Spleen (tissue), 11 donors: Measurements from ENCODE around the gene CEP68. TPM values are rescaled to one million over a fixed set of nuclear protein-coding genes. Genes with fewer than 3 reads are reported as not detected.

Experiments used
- DNase-seq: peaks from one replicate; pipeline ENCODE4 v3.0.0-alpha.2; 2020
- H3K27ac ChIP-seq, 8 donors: fragments of 200-600 bp; sonication (generic) in 7 of 8; 1 replicate in 4 of 8; 2 replicates in 4 of 8; pipeline versions ENCODE4 v1.5.0 to v1.8.0; 2016 to 2021; ENCODE audit warnings: inconsistent platforms in 4 of 8, mild to moderate bottlenecking in 4 of 8, moderate library complexity in 1 of 8
- H3K27me3 ChIP-seq, 7 donors: fragments of 200-600 bp; sonication (generic) in 6 of 7; replicated peaks in 1 of 7; 1 replicate in 4 of 7; 2 replicates in 3 of 7; pipeline versions ENCODE4 v1.5.0 to v1.8.0; 2016 to 2021; ENCODE audit warnings: inconsistent platforms in 3 of 7, mild to moderate bottlenecking in 1 of 7
- H3K36me3 ChIP-seq, 6 donors: fragments of 200-600 bp; sonication (generic) in 5 of 6; 1 replicate in 4 of 6; 2 replicates in 2 of 6; pipeline versions ENCODE4 v1.5.0 to v1.8.0; 2016 to 2021; ENCODE audit warnings: inconsistent platforms in 2 of 6
- H3K4me1 ChIP-seq, 6 donors: fragments of 200-600 bp; sonication (generic) in 5 of 6; 1 replicate in 3 of 6; 2 replicates in 3 of 6; pipeline versions ENCODE4 v1.5.0 to v1.8.0; 2016 to 2021; ENCODE audit warnings: inconsistent platforms in 3 of 6
- H3K4me3 ChIP-seq, 8 donors: fragments of 200-600 bp; sonication (generic) in 7 of 8; 1 replicate in 4 of 8; 2 replicates in 4 of 8; pipeline versions ENCODE4 v1.5.0 to v1.8.0; 2016 to 2021; ENCODE audit warnings: inconsistent platforms in 4 of 8, mild to moderate bottlenecking in 4 of 8, moderate library complexity in 2 of 8
- H3K9me3 ChIP-seq, 8 donors: fragments of 200-600 bp; sonication (generic) in 7 of 8; 1 replicate in 4 of 8; 2 replicates in 4 of 8; pipeline versions ENCODE4 v1.5.0 to v1.8.0; 2016 to 2021; ENCODE audit warnings: inconsistent platforms in 4 of 8
- CTCF ChIP-seq, 11 experiments: fragments of 200-600 bp in 7 of 11; fragments of 450-650 bp in 4 of 11; sonication (generic) in 4 of 11; IDR thresholded peaks in 8 of 11; conservative IDR thresholded peaks in 3 of 11; 1 replicate in 7 of 11; 2 replicates in 4 of 11; pipeline versions ENCODE4 v1.4.0 to v1.8.0; 2016 to 2021; ENCODE audit warnings: antibody characterized with exemption in 11 of 11, inconsistent platforms in 4 of 11, mild to moderate bottlenecking in 1 of 11
- POLR2A ChIP-seq, 3 donors: fragments of 450-650 bp; IDR thresholded peaks; one replicate each; pipeline ENCODE4 v1.5.1; 2017; ENCODE audit warnings: antibody characterized with exemption in 3 of 3, mild to moderate bottlenecking in 1 of 3
- POLR2AphosphoS5 ChIP-seq, 3 donors: sonication (generic); formaldehyde crosslinking; IDR thresholded peaks; one replicate each; pipeline ENCODE4 v1.5.1; 2017; ENCODE audit warnings: antibody characterized with exemption in 3 of 3
- WGBS, 5 donors: extraction: QIAGEN DNeasy Blood & Tissue Kit in 3 of 5; methylation state at CpG; one replicate each; pipeline versions ENCODE4 v1.1.5 to v1.1.7; 2013 to 2018; 5-methylcytosine and 5-hydroxymethylcytosine counted together
- intact Hi-C: fragments of 100-400 bp; cut with DNase I; formaldehyde crosslinking; loops from one replicate; pipeline ENCODE4 v1.15.0; 2023; ENCODE audit warnings: low total_unique reads
- polyA plus RNA-seq, 3 donors: library from polyadenylated mRNA; stranded (reverse); fragments of 200-250 nt; gene quantifications; one replicate each; pipeline ENCODE4 v1.2.1, GENCODE V29; 2013
- total RNA-seq, 7 donors: library from RNA; depleted of rRNA in 3 of 7; stranded (reverse); fragments of >200 nt in 3 of 7; fragmentation: NEBNext Ultra II Directional in 4 of 7; extraction: Animal tissue kit (Norgen Biotek cat#: 25700) in 4 of 7; gene quantifications; one replicate each; pipeline versions ENCODE4 v1.1.0 to v1.2.1, GENCODE V29; 2016 to 2021
- donor health status: healthy with polysubstance abuse.
- donor health status: DM: no; HTN: no; CAD: no; lungs with moderate emphysema.
- donor health status: DM: no; HTN: no; CAD: no.
- donor health status: Bipolar disorder and iron deficiency.
- donor health status: healthy.
- donor health status: DM: no; HTN: no; CAD: no.
- donor health status: DM: yes; HTN: yes; CAD: no.

CEP68 gene
- total and polyA plus RNA-seq, 10 donors, result 5.2 to 26.7 (median 19.5) TPM

DNA sequence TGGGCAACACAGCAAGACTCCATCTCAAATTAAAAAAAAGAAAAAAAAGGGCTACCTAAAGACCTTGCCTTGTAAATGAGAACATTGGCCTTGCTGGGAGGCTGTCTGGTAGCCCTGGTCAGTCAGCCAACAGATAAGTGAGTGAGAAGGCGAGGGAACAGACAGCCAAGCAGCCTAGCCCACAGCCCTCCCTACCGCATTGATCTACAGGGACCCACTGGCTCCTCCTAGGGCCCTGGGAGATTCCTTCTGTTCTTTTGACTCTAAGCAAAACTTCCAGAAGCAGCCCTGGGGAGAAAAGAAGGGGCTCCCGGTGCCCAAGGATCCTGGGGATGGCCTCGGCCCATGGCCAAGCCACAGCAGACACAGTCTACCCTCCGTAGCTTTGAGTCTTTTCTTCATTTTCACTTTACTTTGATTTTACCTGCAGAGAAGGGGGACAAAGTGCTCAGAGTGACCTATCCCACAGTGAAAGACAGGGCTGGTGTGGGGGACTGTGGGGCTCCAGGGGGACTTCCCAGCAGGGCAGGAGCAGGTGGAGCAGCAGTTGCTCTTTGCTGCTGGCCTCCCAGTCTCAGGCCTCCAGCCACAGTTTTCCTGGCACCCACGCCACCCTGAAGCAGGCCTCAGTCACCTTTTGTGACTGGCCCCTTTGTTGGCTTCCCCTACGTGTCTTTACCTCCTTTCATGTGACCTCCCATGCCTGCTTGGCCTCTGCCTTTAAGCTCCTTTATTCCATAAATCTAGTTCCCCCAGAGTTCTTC, 5.1 kb downstream of the CEP68 start:
- Histone ChIP-seq H3K27ac (no peak overlapping the region), H3K27me3 (no peaks in the 10 kb centered on the region), H3K9me3 (no peaks in the 10 kb centered on the region), H3K4me1 (peaks cover 30 to 96% (median 63%) of the 10 kb centered on the region in 6 donors), H3K4me3 (no peak overlapping the region), H3K36me3 (no peaks in the 10 kb centered on the region)
- 85 to 88% (median 87%) methylated on average over 7 of the region's 7 CpGs for WGBS, 5 donors
- TF ChIP-seq CTCF (IDR thresholded peaks at IDR 0.05 in 8 of 11, conservative IDR thresholded peaks at IDR 0.05 in 3 of 11), result no peak
- no peak for TF ChIP-seq POLR2AphosphoS5 (IDR thresholded peaks at IDR 0.05)
- TF ChIP-seq POLR2A (IDR thresholded peaks at IDR 0.05), result no peak
- intact Hi-C loops, result loop anchor here (10.0 kb wide), 1 partner anchor 63 kb away; no protein-coding TSS in a partner anchor
- DNase-seq, result no peak

DNA sequence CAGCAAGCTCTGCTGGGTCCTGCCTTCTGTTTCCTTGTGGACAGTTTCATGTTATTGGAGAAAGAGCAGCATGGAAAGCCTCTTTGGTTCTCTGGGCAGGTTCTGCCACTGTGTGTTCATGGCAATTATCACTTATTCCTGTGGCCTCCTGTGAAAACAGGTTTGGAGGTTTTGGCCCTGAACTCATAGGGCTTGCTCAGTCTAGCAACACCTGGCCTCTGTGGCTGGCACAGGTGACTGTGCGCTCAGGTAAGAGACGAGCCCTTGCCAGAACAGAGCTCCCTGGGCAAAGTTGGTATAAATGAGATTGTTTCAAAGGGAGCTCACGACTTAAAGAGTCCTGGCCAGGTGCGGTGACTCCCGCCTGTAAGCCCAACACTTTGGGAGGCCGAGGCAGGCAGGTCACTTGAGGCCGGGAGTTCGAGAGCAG, 5.7 kb downstream of the CEP68 start:
- H3K27me3 ChIP-seq, result no peaks in the 10 kb centered on the region
- WGBS, 5 donors, result 91 to 98% (median 94%) methylated on average over 8 of the region's 8 CpGs
- H3K36me3 ChIP-seq, result no peaks in the 10 kb centered on the region
- intact Hi-C loops, result loop anchor here (10.0 kb wide), 1 partner anchor 63 kb away; no protein-coding TSS in a partner anchor
- H3K4me3 ChIP-seq, result no peak overlapping the region
- TF ChIP-seq CTCF (IDR thresholded peaks at IDR 0.05 in 8 of 11, conservative IDR thresholded peaks at IDR 0.05 in 3 of 11), result no peak
- TF ChIP-seq POLR2AphosphoS5 (IDR thresholded peaks at IDR 0.05), result no peak
- TF ChIP-seq POLR2A (IDR thresholded peaks at IDR 0.05), result no peak
- no peak for DNase-seq
- no peaks in the 10 kb centered on the region for H3K9me3 ChIP-seq
- no peak overlapping the region for H3K27ac ChIP-seq
- H3K4me1 ChIP-seq, result peaks cover 30 to 100% (median 64%) of the 10 kb centered on the region in 6 donors

DNA sequence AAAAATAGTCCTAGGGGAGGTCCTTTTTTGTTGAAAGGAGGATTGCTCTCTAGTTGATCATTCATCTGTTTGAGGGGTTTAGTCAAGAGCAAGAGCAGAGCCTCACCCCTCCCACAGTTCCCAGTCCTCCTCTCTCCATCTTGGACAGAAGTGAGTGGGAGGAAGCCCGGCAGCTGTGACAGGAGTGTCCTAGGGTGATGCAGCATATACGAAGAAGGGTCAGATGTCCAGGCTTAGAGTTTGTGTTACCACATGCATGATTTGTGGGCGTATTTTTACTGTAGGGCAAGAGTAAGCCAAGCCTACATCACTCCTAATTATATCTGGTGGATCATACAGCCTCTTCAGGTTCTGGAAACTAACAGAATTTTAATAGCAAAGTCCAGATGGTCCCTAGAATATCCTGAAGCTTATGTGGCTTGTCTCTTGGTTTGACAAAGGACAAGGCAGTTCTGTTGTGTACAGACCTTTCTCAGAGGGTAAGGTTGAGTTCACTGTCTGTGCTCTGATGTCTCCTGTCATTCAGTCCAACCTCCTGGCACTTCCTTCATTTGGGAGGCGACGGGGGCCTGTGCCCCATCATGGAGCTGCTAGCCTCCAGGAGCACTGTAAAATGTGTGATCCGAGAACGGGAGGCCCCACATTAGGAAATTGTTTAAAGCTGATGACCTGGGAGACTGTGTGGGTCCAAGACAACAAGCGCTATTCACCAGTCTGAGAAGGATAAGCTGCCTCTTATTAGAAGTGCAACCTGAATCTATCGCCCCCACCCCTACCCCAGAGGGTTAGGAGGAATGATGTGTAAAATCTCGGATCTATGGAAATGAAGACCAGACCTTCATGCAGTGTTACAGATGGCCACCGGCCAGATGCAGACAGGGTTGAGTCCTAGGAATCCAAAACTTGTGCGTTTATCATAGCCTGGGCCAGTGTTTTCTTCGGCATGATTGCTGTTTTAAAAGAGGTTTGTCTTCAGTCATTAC, 6.9 kb downstream of the CEP68 start:
- H3K9me3 ChIP-seq, result no peaks in the 10 kb centered on the region
- DNase-seq, result no peak
- TF ChIP-seq POLR2A (IDR thresholded peaks at IDR 0.05), result no peak
- 75 to 83% (median 79%) methylated on average over 11 to 13 of the region's 13 CpGs for WGBS, 5 donors
- peaks cover 27 to 100% (median 62%) of the 10 kb centered on the region in 6 donors for H3K4me1 ChIP-seq
- H3K27ac ChIP-seq, result peak overlapping the region in 1 of 8 donors; percentile 16
- no peaks in the 10 kb centered on the region for H3K27me3 ChIP-seq
- no peaks in the 10 kb centered on the region for H3K36me3 ChIP-seq
- intact Hi-C loops, result loop anchor here (10.0 kb wide), 1 partner anchor 62 kb away; no protein-coding TSS in a partner anchor
- no peak overlapping the region for H3K4me3 ChIP-seq

DNA sequence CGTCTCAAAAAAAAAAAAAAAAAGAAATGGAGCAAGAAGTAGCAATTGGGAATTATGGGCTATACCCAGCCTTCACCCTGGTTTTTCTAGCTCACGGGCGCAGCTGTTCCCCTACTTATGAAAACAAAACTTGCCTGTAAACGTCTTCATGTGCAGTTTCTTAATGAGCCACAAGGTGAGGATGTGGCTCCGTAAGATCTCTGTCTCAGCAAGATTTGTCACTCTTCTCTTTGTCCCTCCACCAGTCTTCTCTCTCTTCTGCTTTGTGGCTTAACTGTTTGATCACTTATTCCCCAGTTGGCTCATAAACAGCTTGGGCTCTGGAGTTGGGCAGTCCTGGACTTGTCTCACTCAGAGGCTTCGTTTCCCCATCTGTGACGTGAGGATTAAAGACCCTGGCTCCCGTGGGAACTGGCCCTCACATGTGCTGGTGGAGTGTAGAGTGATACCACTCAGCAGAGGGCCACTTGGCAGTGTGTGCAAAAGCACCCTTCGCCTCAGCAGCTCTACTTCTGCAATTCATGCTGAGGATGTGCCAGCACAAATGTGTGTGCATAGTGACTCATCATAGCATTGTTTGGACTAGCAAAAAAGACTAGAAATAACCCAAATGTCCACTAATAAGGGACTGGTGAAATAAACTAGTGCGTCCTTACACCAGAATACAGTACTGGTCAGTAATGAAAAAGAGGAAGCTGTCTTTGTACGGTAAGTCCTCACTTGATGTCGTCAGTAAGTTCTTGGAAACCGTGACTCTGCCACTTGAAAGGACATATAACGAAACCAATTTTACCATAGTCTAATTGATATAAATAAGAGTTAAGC, 8.7 kb downstream of the CEP68 start:
- intact Hi-C loops, result loop anchor here (10.0 kb wide), 1 partner anchor 60 kb away; no protein-coding TSS in a partner anchor
- WGBS, 5 donors, result 25 to 36% (median 29%) methylated on average over 14 of the region's 14 CpGs
- peak overlapping the region in 2 of 8 donors; percentile 2 to 46 for H3K4me3 ChIP-seq
- peak overlapping the region; percentile 27 to 91 (median 82) for H3K27ac ChIP-seq
- peaks cover 0 to 11% (median 4%) of the 10 kb centered on the region in 6 donors for H3K36me3 ChIP-seq
- no peak for TF ChIP-seq POLR2A (IDR thresholded peaks at IDR 0.05)
- peak in 2 of 3 donors; percentile 66 to 76 for TF ChIP-seq POLR2AphosphoS5 (IDR thresholded peaks at IDR 0.05)
- TF ChIP-seq CTCF (IDR thresholded peaks at IDR 0.05 in 8 of 11, conservative IDR thresholded peaks at IDR 0.05 in 3 of 11), result peak; percentile 44 to 94 (median 79)
- DNase-seq, result peak; percentile 86
- peaks cover 23 to 100% (median 62%) of the 10 kb centered on the region in 6 donors for H3K4me1 ChIP-seq
- no peaks in the 10 kb centered on the region for H3K9me3 ChIP-seq
- H3K27me3 ChIP-seq, result no peaks in the 10 kb centered on the region
